ENCODE results near the gene RUNDC1. TPM values are rescaled to one million over a fixed set of nuclear protein-coding genes. Genes with fewer than 3 reads are reported as not detected.

RUNDC1 gene
- polyA plus RNA-seq, 1 donor from 2014 or later: 15.1 TPM

- Histone ChIP-seq H3K4me3 (ENCODE audit: low read length) (no peak overlapping the region), H3K9ac (ENCODE audit: low read length) (no peak overlapping the region), H3K27ac (ENCODE audit: low read length) (no peak overlapping the region), H3K36me3 (ENCODE audit: insufficient read depth, low read length) (peaks cover 12% of the 10 kb centered on the region), H4K20me1 (ENCODE audit: insufficient read depth) (no peaks in the 10 kb centered on the region), H3K27me3 (ENCODE audit: insufficient read depth, low read depth, low read length) (no peaks in the 10 kb centered on the region), H3K4me2 (ENCODE audit: low read length) (no peak overlapping the region), H3K79me2 (replicated peaks; ENCODE audit: insufficient read depth, low read length) (no peaks in the 10 kb centered on the region), H2AFZ (ENCODE audit: low read depth, low read length) (no peak overlapping the region), H3F3A (ENCODE audit: insufficient read depth, low read length, poor library complexity, severe bottlenecking) (no peaks in the 10 kb centered on the region), H3K9me3 (ENCODE audit: low read length) (no peaks in the 10 kb centered on the region), H3K9me2 (ENCODE audit: insufficient read depth, low read length) (no peaks in the 10 kb centered on the region)
- TF ChIP-seq EP300 (conservative IDR thresholded peaks at IDR 0.05; ENCODE audit: poor library complexity, severe bottlenecking) (no peak), POLR2AphosphoS5 (IDR thresholded peaks at IDR 0.05) (no peak)
- TF ChIP-seq, protein P1, sequence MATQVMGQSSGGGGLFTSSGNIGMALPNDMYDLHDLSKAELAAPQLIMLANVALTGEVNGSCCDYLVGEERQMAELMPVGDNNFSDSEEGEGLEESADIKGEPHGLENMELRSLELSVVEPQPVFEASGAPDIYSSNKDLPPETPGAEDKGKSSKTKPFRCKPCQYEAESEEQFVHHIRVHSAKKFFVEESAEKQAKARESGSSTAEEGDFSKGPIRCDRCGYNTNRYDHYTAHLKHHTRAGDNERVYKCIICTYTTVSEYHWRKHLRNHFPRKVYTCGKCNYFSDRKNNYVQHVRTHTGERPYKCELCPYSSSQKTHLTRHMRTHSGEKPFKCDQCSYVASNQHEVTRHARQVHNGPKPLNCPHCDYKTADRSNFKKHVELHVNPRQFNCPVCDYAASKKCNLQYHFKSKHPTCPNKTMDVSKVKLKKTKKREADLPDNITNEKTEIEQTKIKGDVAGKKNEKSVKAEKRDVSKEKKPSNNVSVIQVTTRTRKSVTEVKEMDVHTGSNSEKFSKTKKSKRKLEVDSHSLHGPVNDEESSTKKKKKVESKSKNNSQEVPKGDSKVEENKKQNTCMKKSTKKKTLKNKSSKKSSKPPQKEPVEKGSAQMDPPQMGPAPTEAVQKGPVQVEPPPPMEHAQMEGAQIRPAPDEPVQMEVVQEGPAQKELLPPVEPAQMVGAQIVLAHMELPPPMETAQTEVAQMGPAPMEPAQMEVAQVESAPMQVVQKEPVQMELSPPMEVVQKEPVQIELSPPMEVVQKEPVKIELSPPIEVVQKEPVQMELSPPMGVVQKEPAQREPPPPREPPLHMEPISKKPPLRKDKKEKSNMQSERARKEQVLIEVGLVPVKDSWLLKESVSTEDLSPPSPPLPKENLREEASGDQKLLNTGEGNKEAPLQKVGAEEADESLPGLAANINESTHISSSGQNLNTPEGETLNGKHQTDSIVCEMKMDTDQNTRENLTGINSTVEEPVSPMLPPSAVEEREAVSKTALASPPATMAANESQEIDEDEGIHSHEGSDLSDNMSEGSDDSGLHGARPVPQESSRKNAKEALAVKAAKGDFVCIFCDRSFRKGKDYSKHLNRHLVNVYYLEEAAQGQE (IDR thresholded peaks at IDR 0.05; ENCODE audit: borderline replicate concordance): no peak
Observed at GRCh38 chr17:42989141-42989540, 8.8 kb downstream of the RUNDC1 start.

GRCh38 chr17:42989726-42990652 lies 9.6 kb downstream of the RUNDC1 start:
- no peak overlapping the region for H3K4me2 ChIP-seq (ENCODE audit: low read length)
- no peaks in the 10 kb centered on the region for H4K20me1 ChIP-seq (ENCODE audit: insufficient read depth)
- no peak overlapping the region for H3K9ac ChIP-seq (ENCODE audit: low read length)
- H3K4me3 ChIP-seq (ENCODE audit: low read length): no peak overlapping the region
- no peaks in the 10 kb centered on the region for H3F3A ChIP-seq (ENCODE audit: insufficient read depth, low read length, poor library complexity, severe bottlenecking)
- TF ChIP-seq MXI1 (conservative IDR thresholded peaks at IDR 0.05; ENCODE audit: poor library complexity, severe bottlenecking) (no peak), RAD21 (conservative IDR thresholded peaks at IDR 0.05) (no peak), EZH2 (IDR thresholded peaks at IDR 0.05; ENCODE audit: borderline replicate concordance, insufficient read depth, low read length, poor library complexity, severe bottlenecking) (no peak), TAF1 (IDR thresholded peaks at IDR 0.05; ENCODE audit: low read depth) (no peak), SMC3 (conservative IDR thresholded peaks at IDR 0.05; ENCODE audit: poor library complexity) (no peak), POLR2AphosphoS5 (IDR thresholded peaks at IDR 0.05) (no peak), EP300 (conservative IDR thresholded peaks at IDR 0.05; ENCODE audit: poor library complexity, severe bottlenecking) (no peak)
- TF ChIP-seq, protein P1 (IDR thresholded peaks at IDR 0.05; ENCODE audit: borderline replicate concordance): no peak
- TF ChIP-seq, protein P2, sequence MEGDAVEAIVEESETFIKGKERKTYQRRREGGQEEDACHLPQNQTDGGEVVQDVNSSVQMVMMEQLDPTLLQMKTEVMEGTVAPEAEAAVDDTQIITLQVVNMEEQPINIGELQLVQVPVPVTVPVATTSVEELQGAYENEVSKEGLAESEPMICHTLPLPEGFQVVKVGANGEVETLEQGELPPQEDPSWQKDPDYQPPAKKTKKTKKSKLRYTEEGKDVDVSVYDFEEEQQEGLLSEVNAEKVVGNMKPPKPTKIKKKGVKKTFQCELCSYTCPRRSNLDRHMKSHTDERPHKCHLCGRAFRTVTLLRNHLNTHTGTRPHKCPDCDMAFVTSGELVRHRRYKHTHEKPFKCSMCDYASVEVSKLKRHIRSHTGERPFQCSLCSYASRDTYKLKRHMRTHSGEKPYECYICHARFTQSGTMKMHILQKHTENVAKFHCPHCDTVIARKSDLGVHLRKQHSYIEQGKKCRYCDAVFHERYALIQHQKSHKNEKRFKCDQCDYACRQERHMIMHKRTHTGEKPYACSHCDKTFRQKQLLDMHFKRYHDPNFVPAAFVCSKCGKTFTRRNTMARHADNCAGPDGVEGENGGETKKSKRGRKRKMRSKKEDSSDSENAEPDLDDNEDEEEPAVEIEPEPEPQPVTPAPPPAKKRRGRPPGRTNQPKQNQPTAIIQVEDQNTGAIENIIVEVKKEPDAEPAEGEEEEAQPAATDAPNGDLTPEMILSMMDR (IDR thresholded peaks at IDR 0.05; ENCODE audit: poor library complexity, severe bottlenecking): no peak
- peaks cover 12% of the 10 kb centered on the region for H3K36me3 ChIP-seq (ENCODE audit: insufficient read depth, low read length)
- no peaks in the 10 kb centered on the region for H3K9me2 ChIP-seq (ENCODE audit: insufficient read depth, low read length)
- no peaks in the 10 kb centered on the region for H3K79me2 ChIP-seq (replicated peaks; ENCODE audit: insufficient read depth, low read length)
- H3K9me3 ChIP-seq (ENCODE audit: low read length): no peaks in the 10 kb centered on the region
- no peaks in the 10 kb centered on the region for H3K27me3 ChIP-seq (ENCODE audit: insufficient read depth, low read depth, low read length)
- no peak overlapping the region for H3K27ac ChIP-seq (ENCODE audit: low read length)
- no peak overlapping the region for H2AFZ ChIP-seq (ENCODE audit: low read depth, low read length)

All from neural cell (in vitro differentiated cells).